Caco-2 (cell line): ENCODE measurements around the gene DHH. TPM values are rescaled to one million over a fixed set of nuclear protein-coding genes. Genes with fewer than 3 reads are reported as not detected.
A peak's percentile ranks its signal among the peaks of the same experiment; 100 is the strongest.

Source experiments
- BruUV-seq: library from RNA; stranded (reverse); fragments of 400-500 nt; replicated peaks from 2 replicates; lab custom pipeline; 2021; lab: Mats Ljungman, UMichigan
- CTCF ChIA-PET: fragments of 300-600 bp; sonication (Branson Sonifier 250); formaldehyde crosslinking; loops from one replicate; lab custom pipeline; 2022; ENCODE audit warnings: antibody characterized with exemption; lab: Charles Lee
- POLR2A ChIA-PET: fragments of 300-600 bp; sonication (Branson Sonifier 250); formaldehyde crosslinking; loops from one replicate; lab custom pipeline; 2022; ENCODE audit warnings: antibody characterized with exemption; lab: Charles Lee
- DNase-seq, 2 experiments: peaks; one replicate each; pipeline versions ENCODE4 v3.0.0 to v3.0.0-alpha.2; 2020 to 2022
- H3K27me3 ChIP-seq: replicated peaks from 2 replicates; pipeline ENCODE4 v1.6.0; 2011; ENCODE audit warnings: low read length; ENCODE audit not compliant: control insufficient read depth, insufficient read depth
- H3K36me3 ChIP-seq: 2 replicates; pipeline ENCODE4 v1.5.1; 2011; ENCODE audit warnings: low read length; ENCODE audit not compliant: control insufficient read depth, insufficient read depth
- H3K4me1 ChIP-seq: fragments of 250-450 bp; sonication (Bioruptor Pico); 2 replicates; pipeline ENCODE4 v1.5.1; 2020; ENCODE audit warnings: mild to moderate bottlenecking
- H3K4me3 ChIP-seq: 2 replicates; pipeline ENCODE4 v1.5.1; 2011; ENCODE audit warnings: low read depth, mild to moderate bottlenecking, control low read depth, low read length
- H3K9me3 ChIP-seq: fragments of 250-450 bp; sonication (Bioruptor Pico); 2 replicates; pipeline ENCODE4 v1.5.1; 2020; ENCODE audit warnings: mild to moderate bottlenecking, moderate library complexity
- H3K27ac Mint-ChIP-seq: one replicate; pipeline ENCODE4 v1.8.0; 2022; ENCODE audit warnings: mixed read lengths; ENCODE audit not compliant: unreplicated experiment
- H3K27me3 Mint-ChIP-seq: one replicate; pipeline ENCODE4 v1.8.0; 2022; ENCODE audit warnings: mixed read lengths; ENCODE audit not compliant: insufficient read depth, unreplicated experiment
- H3K36me3 Mint-ChIP-seq: one replicate; pipeline ENCODE4 v1.8.0; 2022; ENCODE audit warnings: mild to moderate bottlenecking, mixed read lengths; ENCODE audit not compliant: insufficient read depth, unreplicated experiment
- H3K4me1 Mint-ChIP-seq: one replicate; pipeline ENCODE4 v1.8.0; 2022; ENCODE audit warnings: low read depth, mixed read lengths; ENCODE audit not compliant: unreplicated experiment
- H3K4me3 Mint-ChIP-seq: one replicate; pipeline ENCODE4 v1.8.0; 2022; ENCODE audit warnings: mild to moderate bottlenecking, moderate library complexity, mixed read lengths; ENCODE audit not compliant: unreplicated experiment
- H3K9me3 Mint-ChIP-seq: one replicate; pipeline ENCODE4 v1.8.0; 2022; ENCODE audit warnings: mixed read lengths; ENCODE audit not compliant: unreplicated experiment
- intact Hi-C: fragments of 100-400 bp; cut with micrococcal nuclease; formaldehyde crosslinking; loops from one replicate; pipeline ENCODE4 v1.10.0; 2022; ENCODE audit not compliant: unreplicated experiment
- total RNA-seq: library from RNA; stranded (reverse); gene quantifications from 2 replicates; pipeline ENCODE4 v1.2.3, GENCODE V29; 2022
- TF ChIP-seq, protein P1 (sequence below), 2 experiments: fragments of 200-600 bp in 1 of 2; IDR thresholded peaks; 1 replicate in 1 of 2; 2 replicates in 1 of 2; pipeline versions ENCODE4 v1.5.1 to v1.8.0; 2011 to 2022; ENCODE audit warnings: antibody characterized with exemption in 1 of 2, control low read depth in 1 of 2, inconsistent platforms in 1 of 2, low read depth in 1 of 2, low read length in 1 of 2, mild to moderate bottlenecking in 1 of 2, moderate library complexity in 1 of 2; ENCODE audit not compliant: insufficient read depth in 1 of 2, severe bottlenecking in 1 of 2, unreplicated experiment in 1 of 2

Gene DHH
- total RNA-seq, 1 experiment from 2014 or later, result 0.16 TPM

DNA sequence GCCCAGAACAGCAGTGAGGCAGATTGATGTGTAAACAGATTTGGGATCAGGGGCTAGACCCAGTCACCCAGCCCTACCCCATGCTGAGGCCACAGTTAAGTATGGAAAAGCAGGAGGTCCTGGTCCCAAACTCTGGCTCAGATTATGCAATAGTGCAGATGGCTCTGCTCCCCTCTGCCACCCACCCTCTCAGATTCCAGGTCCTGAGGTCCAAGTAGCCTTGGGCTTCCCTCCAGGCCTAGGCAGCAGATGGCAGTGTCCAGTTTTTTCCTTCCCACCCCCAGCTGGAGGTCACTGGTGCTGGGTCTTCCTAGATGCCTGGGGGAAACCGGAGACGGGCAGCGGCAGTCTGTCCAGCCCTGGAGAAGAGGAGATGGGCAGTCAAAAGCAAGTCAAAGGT is 2.8 kb upstream of the DHH start:
- Mint-ChIP-seq H3K36me3 (peaks cover 42% of the 10 kb centered on the region), H3K27ac (no peak overlapping the region), H3K27me3 (peaks cover 11% of the 10 kb centered on the region), H3K4me1 (peaks cover 7% of the 10 kb centered on the region), H3K9me3 (no peaks in the 10 kb centered on the region), H3K4me3 (no peak overlapping the region)
- CTCF ChIA-PET, result interaction anchor here (1.5 to 5.8 kb wide), 3 partner anchors 9 to 24 kb away, joined by 12 to 42 read pairs (median 14); no protein-coding TSS in a partner anchor
- Histone ChIP-seq H3K27me3 (peaks cover 8% of the 10 kb centered on the region; the same call in 1 of the 2 replicates), H3K9me3 (no peaks in the 10 kb centered on the region), H3K4me1 (no peaks in the 10 kb centered on the region; the same call in none of the 2 replicates), H3K36me3 (0 out of 2 replicates have a peak, but pooled peaks cover 2% of the 10 kb centered on the region), H3K4me3 (no peak overlapping the region)
- BruUV-seq, result no TSS peak
- DNase-seq, result no peak
- TF ChIP-seq, protein P1, sequence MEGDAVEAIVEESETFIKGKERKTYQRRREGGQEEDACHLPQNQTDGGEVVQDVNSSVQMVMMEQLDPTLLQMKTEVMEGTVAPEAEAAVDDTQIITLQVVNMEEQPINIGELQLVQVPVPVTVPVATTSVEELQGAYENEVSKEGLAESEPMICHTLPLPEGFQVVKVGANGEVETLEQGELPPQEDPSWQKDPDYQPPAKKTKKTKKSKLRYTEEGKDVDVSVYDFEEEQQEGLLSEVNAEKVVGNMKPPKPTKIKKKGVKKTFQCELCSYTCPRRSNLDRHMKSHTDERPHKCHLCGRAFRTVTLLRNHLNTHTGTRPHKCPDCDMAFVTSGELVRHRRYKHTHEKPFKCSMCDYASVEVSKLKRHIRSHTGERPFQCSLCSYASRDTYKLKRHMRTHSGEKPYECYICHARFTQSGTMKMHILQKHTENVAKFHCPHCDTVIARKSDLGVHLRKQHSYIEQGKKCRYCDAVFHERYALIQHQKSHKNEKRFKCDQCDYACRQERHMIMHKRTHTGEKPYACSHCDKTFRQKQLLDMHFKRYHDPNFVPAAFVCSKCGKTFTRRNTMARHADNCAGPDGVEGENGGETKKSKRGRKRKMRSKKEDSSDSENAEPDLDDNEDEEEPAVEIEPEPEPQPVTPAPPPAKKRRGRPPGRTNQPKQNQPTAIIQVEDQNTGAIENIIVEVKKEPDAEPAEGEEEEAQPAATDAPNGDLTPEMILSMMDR (IDR thresholded peaks at IDR 0.05; ENCODE audit: insufficient read depth in 1 of 2, low read depth in 1 of 2, low read length in 1 of 2, severe bottlenecking in 1 of 2, unreplicated experiment in 1 of 2), result peak in 1 of 2 experiments; percentile 3
- POLR2A ChIA-PET, result no interaction called here
- intact Hi-C loops, result no loop called here

DNA sequence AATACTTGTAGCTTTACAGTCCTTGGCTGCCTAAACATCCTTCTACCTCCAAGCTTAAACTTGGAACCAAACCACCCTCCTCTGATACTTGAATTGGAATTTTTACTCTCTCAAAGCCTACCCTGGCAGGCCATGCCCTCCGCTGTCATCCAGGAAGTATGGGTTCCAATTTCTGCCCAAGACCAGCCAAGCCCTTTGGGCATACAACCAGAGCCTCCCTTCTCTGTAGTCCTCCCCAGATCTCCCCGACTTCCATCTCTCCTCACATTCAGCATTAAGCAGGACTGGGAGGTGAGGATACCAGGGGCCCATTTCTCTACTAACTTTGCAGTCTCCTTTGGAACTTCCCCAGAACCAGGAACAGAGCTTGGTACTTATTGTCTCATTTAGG is 369 bp upstream of the DHH start:
- Mint-ChIP-seq H3K27ac (no peak overlapping the region), H3K27me3 (peaks cover 27% of the 10 kb centered on the region), H3K4me1 (peaks cover 7% of the 10 kb centered on the region), H3K9me3 (no peaks in the 10 kb centered on the region), H3K4me3 (peak overlapping the region; percentile 16), H3K36me3 (peaks cover 28% of the 10 kb centered on the region)
- ChIA-PET CTCF (interaction anchor here (0.6 to 4.9 kb wide), 6 partner anchors 8 to 33 kb away, joined by 3 to 40 read pairs (median 4); partner anchors contain the start of gene LMBR1L), POLR2A (interaction anchor here (0.6 kb wide), 1 partner anchor 19 kb away, joined by 6 read pairs; no protein-coding TSS in a partner anchor)
- Histone ChIP-seq H3K4me3 (no peak overlapping the region), H3K9me3 (no peaks in the 10 kb centered on the region), H3K4me1 (peaks cover 11% of the 10 kb centered on the region), H3K36me3 (no peaks in the 10 kb centered on the region), H3K27me3 (peaks cover 10% of the 10 kb centered on the region; the same call in 1 of the 2 replicates)
- intact Hi-C loops, result loop anchor here (1.0 to 2.0 kb wide), 2 partner anchors 16 to 31 kb away; partner anchors contain the start of gene LMBR1L
- TF ChIP-seq, protein P1 (IDR thresholded peaks at IDR 0.05; ENCODE audit: insufficient read depth in 1 of 2, low read depth in 1 of 2, low read length in 1 of 2, severe bottlenecking in 1 of 2, unreplicated experiment in 1 of 2), result no peak
- BruUV-seq, result no TSS peak
- no peak for DNase-seq

DNA sequence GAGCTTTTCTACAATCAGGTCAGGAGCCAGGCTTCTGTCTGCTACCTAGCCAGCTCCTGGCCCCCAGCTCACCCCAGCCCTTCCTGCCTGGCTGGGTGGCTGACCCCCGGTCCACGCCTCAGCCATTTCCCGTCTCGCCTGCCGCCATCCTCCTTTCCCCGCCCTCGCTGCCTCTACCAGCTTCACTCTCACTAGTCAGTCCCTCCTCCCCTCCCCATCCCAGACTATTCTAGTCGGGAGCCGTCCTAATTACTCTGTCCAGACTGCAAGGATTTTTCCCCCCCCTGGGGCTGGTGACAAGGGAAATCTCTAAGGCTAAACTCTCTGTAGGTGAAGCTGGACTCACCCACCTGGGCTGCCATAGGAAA is 825 bp downstream of the DHH start:
- H3K27ac Mint-ChIP-seq, result no peak overlapping the region
- CTCF ChIA-PET, result interaction anchor here (0.6 to 4.9 kb wide), 4 partner anchors 16 to 30 kb away, joined by 3 to 40 read pairs (median 4); partner anchors contain the start of gene LMBR1L
- peak overlapping the region; percentile 40 for H3K4me3 Mint-ChIP-seq
- TF ChIP-seq, protein P1 (IDR thresholded peaks at IDR 0.05; ENCODE audit: insufficient read depth in 1 of 2, low read depth in 1 of 2, low read length in 1 of 2, severe bottlenecking in 1 of 2, unreplicated experiment in 1 of 2), result no peak
- DNase-seq, result no peak
- H3K4me1 ChIP-seq, result peaks cover 11% of the 10 kb centered on the region
- peaks cover 27% of the 10 kb centered on the region for H3K27me3 Mint-ChIP-seq
- H3K36me3 ChIP-seq, result no peaks in the 10 kb centered on the region
- intact Hi-C loops, result loop anchor here (1.0 to 2.0 kb wide), 2 partner anchors 17 to 29 kb away; partner anchors contain the start of gene LMBR1L
- no peaks in the 10 kb centered on the region for H3K9me3 ChIP-seq
- H3K27me3 ChIP-seq, result peaks cover 17% of the 10 kb centered on the region; the same call in 1 of the 2 replicates
- POLR2A ChIA-PET, result no interaction called here
- no TSS peak for BruUV-seq
- H3K36me3 Mint-ChIP-seq, result peaks cover 25% of the 10 kb centered on the region
- H3K4me3 ChIP-seq, result no peak overlapping the region
- H3K4me1 Mint-ChIP-seq, result peaks cover 7% of the 10 kb centered on the region
- no peaks in the 10 kb centered on the region for H3K9me3 Mint-ChIP-seq
